Endodermal cell (in vitro differentiated cells): ENCODE measurements around the gene NAP1L1. TPM values are rescaled to one million over a fixed set of nuclear protein-coding genes. Genes with fewer than 3 reads are reported as not detected.

Source experiments
- DNase-seq: peaks from one replicate; pipeline ENCODE4 v3.0.0-alpha.2; 2017
- H3K27ac ChIP-seq: 2 replicates; pipeline ENCODE4 v1.5.1; 2013; ENCODE audit warnings: mild to moderate bottlenecking, low read depth, low read length, moderate library complexity
- H3K27me3 ChIP-seq: 2 replicates; pipeline ENCODE4 v1.6.1; 2013; ENCODE audit warnings: mild to moderate bottlenecking, low read length, moderate library complexity; ENCODE audit not compliant: insufficient read depth, control insufficient read depth, poor library complexity, severe bottlenecking
- H3K36me3 ChIP-seq: 2 replicates; pipeline ENCODE4 v1.7.0; 2013; ENCODE audit warnings: mild to moderate bottlenecking, low read length, moderate library complexity; ENCODE audit not compliant: control insufficient read depth, insufficient read depth
- H3K4me1 ChIP-seq: one replicate; pipeline ENCODE4 v1.7.0; 2013; ENCODE audit warnings: low read length; ENCODE audit not compliant: control insufficient read depth, insufficient read depth
- H3K4me3 ChIP-seq: 2 replicates; pipeline ENCODE4 v1.5.1; 2013; ENCODE audit warnings: mild to moderate bottlenecking, low read length, moderate library complexity
- H3K9ac ChIP-seq: 2 replicates; pipeline ENCODE4 v1.6.1; 2013; ENCODE audit warnings: mild to moderate bottlenecking, low read length, moderate library complexity; ENCODE audit not compliant: poor library complexity, severe bottlenecking; ENCODE audit errors: extremely low read depth
- H3K9me3 ChIP-seq: 2 replicates; pipeline ENCODE4 v1.6.1; 2013; ENCODE audit warnings: mild to moderate bottlenecking, low read length, moderate library complexity; ENCODE audit not compliant: control insufficient read depth
- H3K27ac Mint-ChIP-seq: 2 replicates; pipeline ENCODE4 v1.8.0; 2020; ENCODE audit warnings: mixed read lengths
- H3K27me3 Mint-ChIP-seq: 2 replicates; pipeline ENCODE4 v1.8.0; 2021; ENCODE audit warnings: mild to moderate bottlenecking, mixed read lengths; ENCODE audit not compliant: insufficient read depth
- H3K36me3 Mint-ChIP-seq: 2 replicates; pipeline ENCODE4 v1.8.0; 2020; ENCODE audit warnings: low read depth, mixed read lengths
- H3K4me1 Mint-ChIP-seq: 2 replicates; pipeline ENCODE4 v1.8.0; 2020; ENCODE audit warnings: mixed read lengths
- H3K4me3 Mint-ChIP-seq: 2 replicates; pipeline ENCODE4 v1.8.0; 2020; ENCODE audit warnings: mild to moderate bottlenecking, moderate library complexity, mixed read lengths
- H3K9me3 Mint-ChIP-seq: 2 replicates; pipeline ENCODE4 v1.8.0; 2020; ENCODE audit warnings: mild to moderate bottlenecking, mixed read lengths
- WGBS, 2 experiments: methylation state at CpG; one replicate each; pipeline versions ENCODE4 v1.1.5 to v1.1.7; 2013; ENCODE audit warnings: missing lambda C conversion rate in 2 of 2, mixed read lengths in 1 of 2; ENCODE audit not compliant: insufficient coverage in 1 of 2, insufficient read length in 1 of 2; 5-methylcytosine and 5-hydroxymethylcytosine counted together
- total RNA-seq, 2 donors: library from RNA; stranded (reverse); fragmentation: NEBNext Ultra II Directional in 1 of 2; extraction: Animal tissue kit (Norgen Biotek cat#: 25700) in 1 of 2; gene quantifications; 2 replicates in 1 of 2; 3 replicates in 1 of 2; pipeline ENCODE4 v1.2.1, GENCODE V29; 2021
- TF ChIP-seq, protein P1 (sequence below): fragments of 200-600 bp; sonication (generic); conservative IDR thresholded peaks from 2 replicates; pipeline ENCODE4 v1.5.0; 2021; ENCODE audit warnings: antibody characterized with exemption, mild to moderate bottlenecking

NAP1L1 gene
- total RNA-seq, 2 donors from 2014 or later, result 711 to 829 TPM

DNA sequence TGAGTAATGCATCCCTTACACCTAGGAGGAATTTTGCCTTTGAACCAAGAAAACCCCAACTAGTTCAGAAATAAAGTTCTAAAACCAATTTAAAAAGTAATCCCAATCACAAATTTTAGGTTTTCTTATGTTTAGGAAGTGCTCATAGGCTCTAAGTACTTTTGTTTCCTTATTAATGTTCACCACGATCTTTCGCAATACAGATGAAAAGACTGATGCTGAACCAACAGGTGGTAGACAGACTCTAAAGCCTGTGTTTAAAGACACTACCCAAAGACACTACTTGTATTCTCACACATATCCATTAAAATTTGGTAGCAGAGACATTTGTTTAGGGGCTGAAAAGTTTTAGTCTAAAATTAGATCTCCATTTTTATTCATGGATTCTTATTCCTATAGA is 42.3 kb downstream of the NAP1L1 start:
- H3K36me3 ChIP-seq, result peaks cover 41% of the 10 kb centered on the region
- no peaks in the 10 kb centered on the region for H3K27me3 ChIP-seq
- no peaks in the 10 kb centered on the region for H3K4me1 ChIP-seq
- no peak overlapping the region for H3K4me3 Mint-ChIP-seq
- DNase-seq, result no peak
- H3K4me3 ChIP-seq, result no peak overlapping the region
- H3K36me3 Mint-ChIP-seq, result peaks cover 33% of the 10 kb centered on the region
- H3K9ac ChIP-seq, result no peak overlapping the region
- 88 to 100% methylated on average over 2 of the region's 2 CpGs for WGBS, 2 experiments
- H3K27ac Mint-ChIP-seq, result peak overlapping the region; percentile 23
- TF ChIP-seq, protein P1, sequence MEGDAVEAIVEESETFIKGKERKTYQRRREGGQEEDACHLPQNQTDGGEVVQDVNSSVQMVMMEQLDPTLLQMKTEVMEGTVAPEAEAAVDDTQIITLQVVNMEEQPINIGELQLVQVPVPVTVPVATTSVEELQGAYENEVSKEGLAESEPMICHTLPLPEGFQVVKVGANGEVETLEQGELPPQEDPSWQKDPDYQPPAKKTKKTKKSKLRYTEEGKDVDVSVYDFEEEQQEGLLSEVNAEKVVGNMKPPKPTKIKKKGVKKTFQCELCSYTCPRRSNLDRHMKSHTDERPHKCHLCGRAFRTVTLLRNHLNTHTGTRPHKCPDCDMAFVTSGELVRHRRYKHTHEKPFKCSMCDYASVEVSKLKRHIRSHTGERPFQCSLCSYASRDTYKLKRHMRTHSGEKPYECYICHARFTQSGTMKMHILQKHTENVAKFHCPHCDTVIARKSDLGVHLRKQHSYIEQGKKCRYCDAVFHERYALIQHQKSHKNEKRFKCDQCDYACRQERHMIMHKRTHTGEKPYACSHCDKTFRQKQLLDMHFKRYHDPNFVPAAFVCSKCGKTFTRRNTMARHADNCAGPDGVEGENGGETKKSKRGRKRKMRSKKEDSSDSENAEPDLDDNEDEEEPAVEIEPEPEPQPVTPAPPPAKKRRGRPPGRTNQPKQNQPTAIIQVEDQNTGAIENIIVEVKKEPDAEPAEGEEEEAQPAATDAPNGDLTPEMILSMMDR, result no peak
- peaks cover 31% of the 10 kb centered on the region for H3K4me1 Mint-ChIP-seq
- no peaks in the 10 kb centered on the region for H3K27me3 Mint-ChIP-seq
- H3K9me3 ChIP-seq, result no peaks in the 10 kb centered on the region
- no peak overlapping the region for H3K27ac ChIP-seq
- H3K9me3 Mint-ChIP-seq, result no peaks in the 10 kb centered on the region

DNA sequence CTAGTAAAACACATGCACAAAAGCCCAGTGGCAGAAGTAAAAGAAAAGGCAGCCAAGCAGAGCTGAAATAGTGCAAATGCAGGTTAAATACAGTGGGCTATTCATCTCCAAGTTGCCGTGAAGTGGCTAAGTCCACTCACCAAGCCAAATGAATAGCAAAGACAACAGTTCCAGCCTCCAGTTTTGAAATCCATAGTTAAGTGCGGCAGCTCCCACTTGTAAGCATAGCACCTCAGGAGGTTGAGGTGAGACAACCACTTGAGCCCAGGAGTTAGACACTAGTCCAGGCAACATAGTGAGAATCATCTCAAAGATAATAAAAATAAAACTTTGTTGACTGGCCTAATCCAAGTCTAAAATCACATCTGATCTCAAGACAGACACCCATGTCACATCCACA is 43.1 kb downstream of the NAP1L1 start:
- Mint-ChIP-seq H3K36me3 (peaks cover 27% of the 10 kb centered on the region), H3K27ac (no peak overlapping the region), H3K27me3 (no peaks in the 10 kb centered on the region), H3K4me1 (peaks cover 32% of the 10 kb centered on the region), H3K9me3 (no peaks in the 10 kb centered on the region), H3K4me3 (no peak overlapping the region)
- peak; percentile 52 for DNase-seq
- Histone ChIP-seq H3K27me3 (no peaks in the 10 kb centered on the region), H3K36me3 (peaks cover 35% of the 10 kb centered on the region), H3K9me3 (no peaks in the 10 kb centered on the region), H3K9ac (no peak overlapping the region), H3K4me3 (no peak overlapping the region), H3K4me1 (no peaks in the 10 kb centered on the region), H3K27ac (no peak overlapping the region)
- TF ChIP-seq, protein P1, result no peak
- 97 to 100% methylated on average over 2 of the region's 2 CpGs for WGBS, 2 experiments

DNA sequence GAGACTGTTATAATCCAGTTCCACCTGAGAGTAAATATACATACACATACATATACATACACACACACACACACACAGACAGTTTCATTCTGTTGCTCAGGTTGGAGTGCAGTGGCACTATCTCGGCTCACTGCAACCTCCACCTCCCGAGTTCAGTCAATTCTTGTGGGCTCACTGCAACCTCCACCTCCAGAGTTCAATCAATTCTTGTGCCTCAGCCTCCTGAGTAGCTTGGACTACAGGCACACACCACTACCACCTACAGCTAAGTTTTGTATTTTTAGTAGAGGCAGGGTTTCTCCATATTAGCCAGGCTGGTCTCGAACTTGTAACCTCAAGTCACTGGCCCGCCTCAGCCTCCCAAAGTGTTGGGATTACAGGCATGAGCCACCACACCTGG is 44.0 kb downstream of the NAP1L1 start:
- Mint-ChIP-seq H3K36me3 (peaks cover 19% of the 10 kb centered on the region), H3K27me3 (no peaks in the 10 kb centered on the region), H3K4me1 (peaks cover 36% of the 10 kb centered on the region), H3K4me3 (no peak overlapping the region), H3K27ac (peak overlapping the region; percentile 49), H3K9me3 (no peaks in the 10 kb centered on the region)
- Histone ChIP-seq H3K4me3 (no peak overlapping the region), H3K9ac (no peak overlapping the region), H3K36me3 (peaks cover 30% of the 10 kb centered on the region), H3K27me3 (no peaks in the 10 kb centered on the region), H3K4me1 (no peaks in the 10 kb centered on the region), H3K27ac (no peak overlapping the region), H3K9me3 (no peaks in the 10 kb centered on the region)
- WGBS, 2 experiments, result 91% methylated on average over 4 of the region's 4 CpGs; no CpG with 5 or more reads in 1 of the 2 experiments
- peak; percentile 64 for DNase-seq
- TF ChIP-seq, protein P1, result no peak
